NCI-H524 treated with DMSO at 0.1 percent for 48 hours (cell line): ENCODE results near the gene SH3PXD2A.
"Not testable (repeated sequence)": the region's sequence is repeated elsewhere in the genome, so short reads cannot be mapped to it uniquely, and the experiment has no call there.

ENCODE experiments used
- DNase-seq: peaks from one replicate; lab custom pipeline; 2025; lab: John Stamatoyannopoulos, UW

The SH3PXD2A gene

DNA sequence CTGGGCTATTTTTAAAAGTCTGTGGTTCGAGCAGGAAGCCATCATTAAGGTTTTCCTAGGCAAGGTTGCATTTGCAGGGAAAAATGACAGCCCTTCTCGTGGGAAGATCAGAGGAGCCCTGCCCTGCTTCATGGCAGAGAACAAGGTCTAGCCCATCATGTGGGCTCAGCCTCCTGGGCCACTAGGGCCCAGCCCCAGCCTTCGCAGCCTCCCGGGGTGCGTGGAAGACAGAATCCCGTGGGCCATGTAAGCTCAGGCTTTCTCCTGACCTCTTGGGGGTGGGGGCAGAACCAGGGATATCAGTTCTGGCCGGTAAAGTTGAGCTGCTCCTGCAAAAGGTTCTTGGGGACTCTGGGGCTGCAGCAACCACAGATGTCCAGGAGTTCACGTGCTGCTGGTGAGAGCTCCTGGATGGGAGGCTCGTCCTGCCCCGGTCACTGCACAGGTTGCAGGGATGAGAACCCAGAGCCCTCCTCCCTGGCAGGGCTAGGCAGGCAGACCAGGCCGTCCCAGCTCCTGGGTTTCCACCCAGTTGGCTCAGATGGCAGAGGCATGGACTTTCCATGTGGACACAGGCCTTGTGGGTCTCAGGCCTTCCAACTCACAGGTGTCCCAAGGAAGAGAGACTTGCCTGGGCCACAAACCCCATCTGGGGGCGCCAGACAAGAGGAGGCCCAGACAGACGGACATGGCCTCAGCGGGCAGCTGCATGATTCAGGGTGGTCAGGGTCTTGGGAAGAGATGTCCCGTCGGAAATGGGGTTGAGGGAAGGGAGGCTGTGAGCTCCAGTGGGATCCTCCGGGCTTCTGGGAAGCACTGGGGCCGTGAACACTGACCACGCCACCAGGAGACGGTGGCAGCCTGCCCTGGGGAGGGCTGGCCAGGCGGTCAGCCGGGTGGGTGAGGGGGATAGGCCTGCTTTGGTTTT is 235.7 kb downstream of the SH3PXD2A start:
- no peak for DNase-seq

DNA sequence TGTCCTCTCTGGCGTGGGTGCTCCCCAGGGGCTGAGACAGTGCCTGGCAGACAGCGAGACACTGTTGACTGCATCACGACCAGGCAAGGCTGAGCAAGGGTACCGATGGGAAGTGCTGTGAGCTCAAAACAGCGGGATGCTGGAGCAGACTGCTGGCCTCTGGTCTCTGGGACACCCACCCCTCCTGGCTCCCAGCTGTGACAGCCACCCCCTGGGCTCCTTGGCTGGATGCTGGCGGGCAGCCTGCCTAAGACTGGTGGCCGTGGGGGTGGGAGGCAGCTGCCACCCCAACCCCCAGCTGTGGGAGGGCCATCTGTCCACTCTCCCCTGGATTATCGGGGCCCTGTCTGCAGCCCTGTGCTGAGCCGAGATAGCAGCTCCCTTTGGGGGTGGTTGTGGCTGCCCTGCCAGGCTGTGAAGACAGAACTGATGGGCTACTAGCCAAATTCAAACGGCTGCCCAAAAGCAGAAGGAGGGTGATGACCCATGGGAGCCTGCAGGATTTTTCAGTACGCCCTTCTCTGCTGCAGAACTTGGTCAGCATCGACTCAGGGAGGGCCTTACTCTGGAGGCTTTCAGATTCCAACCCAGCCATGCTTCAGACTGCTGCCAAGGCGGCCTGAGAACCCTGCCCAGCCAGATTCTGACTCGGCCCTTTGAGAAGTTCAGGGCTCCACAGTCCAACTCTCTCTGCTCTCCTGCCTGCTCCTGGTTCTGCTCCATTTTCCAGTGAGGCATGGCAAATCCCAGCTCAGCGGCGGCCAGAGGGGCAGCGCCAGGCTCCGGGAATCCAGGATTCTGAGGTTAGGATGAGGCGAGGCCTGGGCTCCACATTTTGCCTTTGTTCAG is 236.6 kb downstream of the SH3PXD2A start:
- DNase-seq: no peak

DNA sequence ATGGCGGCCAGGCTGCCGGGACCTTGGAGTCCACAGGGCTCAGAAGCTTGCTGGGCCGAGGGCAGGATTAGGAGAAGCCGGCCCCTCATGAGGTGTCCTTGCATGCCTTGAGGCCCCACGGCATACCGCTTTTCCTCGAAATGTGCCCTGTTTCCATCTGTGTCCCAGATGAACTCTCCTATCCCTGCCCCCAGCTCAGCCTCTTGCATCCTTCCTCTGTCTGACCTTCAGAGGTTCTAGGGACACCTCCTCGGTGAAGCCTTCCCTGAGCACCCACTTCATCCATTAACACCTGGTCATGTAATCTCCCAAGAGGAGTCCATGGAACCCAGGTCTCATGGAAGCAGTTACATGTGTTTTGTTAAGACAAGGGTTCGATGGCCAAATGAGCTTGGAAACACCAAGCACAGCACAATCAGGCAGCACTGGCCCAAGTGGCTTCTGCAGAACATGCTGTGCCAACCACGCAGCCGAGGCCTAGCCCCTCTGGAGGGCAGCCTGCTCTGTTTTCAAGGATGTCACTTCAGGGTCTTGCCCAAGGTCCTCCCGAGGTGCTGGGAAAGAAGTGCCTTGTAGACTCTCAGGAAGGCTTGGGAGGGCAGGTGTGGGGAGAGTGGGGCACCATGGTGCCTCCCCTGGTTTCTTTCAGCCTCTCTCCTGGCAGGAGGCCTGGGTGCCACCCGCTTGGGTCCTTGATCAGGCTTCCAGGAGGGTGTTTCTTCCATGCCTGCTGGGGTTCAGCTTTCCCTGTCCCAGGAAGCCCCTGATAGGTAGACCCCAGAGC is 237.6 kb downstream of the SH3PXD2A start:
- no peak for DNase-seq

DNA sequence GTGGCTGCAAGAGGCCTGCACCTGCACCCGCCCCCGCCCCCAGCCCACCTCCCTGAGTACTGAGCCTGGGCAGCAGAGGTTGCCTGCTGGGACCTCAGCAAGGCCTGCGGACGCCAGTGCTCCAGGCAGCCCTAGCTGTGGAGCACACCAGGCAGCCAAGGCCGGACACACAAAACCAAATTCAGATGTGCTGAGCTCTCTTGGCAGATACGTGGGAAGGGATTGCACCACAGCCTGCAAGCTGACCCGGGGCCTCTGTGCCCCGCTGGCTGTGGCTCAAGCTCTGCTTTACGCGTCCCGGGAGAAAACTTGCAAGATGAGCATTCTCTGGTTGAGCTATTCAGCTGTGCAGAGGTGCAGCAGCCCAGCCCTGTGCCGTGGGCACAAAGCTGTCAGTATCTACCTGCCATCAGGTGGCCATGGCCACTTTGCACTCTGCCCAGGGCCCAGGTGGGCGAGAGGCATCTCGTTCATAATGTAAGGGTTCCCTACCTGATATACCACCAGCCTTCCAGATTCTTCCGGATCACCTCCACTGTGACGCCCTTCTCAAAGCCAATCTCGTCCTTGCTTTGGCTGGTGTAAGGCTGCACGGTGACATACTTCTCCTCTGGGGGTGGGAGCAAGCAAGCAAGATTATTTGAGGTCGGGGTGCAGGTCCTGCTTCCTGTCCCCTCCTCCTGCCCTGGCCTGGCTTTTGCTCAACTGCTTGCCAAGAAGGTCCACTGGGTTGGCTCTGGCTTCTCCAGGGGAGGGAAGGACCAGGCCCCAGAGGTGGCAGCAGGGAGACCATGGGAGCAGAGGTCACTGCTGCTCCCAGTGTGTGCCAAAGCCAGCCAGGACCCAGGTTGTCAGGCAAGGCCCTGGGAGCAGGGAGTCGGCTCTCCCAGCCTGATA is 238.4 kb downstream of the SH3PXD2A start:
- no peak for DNase-seq

DNA sequence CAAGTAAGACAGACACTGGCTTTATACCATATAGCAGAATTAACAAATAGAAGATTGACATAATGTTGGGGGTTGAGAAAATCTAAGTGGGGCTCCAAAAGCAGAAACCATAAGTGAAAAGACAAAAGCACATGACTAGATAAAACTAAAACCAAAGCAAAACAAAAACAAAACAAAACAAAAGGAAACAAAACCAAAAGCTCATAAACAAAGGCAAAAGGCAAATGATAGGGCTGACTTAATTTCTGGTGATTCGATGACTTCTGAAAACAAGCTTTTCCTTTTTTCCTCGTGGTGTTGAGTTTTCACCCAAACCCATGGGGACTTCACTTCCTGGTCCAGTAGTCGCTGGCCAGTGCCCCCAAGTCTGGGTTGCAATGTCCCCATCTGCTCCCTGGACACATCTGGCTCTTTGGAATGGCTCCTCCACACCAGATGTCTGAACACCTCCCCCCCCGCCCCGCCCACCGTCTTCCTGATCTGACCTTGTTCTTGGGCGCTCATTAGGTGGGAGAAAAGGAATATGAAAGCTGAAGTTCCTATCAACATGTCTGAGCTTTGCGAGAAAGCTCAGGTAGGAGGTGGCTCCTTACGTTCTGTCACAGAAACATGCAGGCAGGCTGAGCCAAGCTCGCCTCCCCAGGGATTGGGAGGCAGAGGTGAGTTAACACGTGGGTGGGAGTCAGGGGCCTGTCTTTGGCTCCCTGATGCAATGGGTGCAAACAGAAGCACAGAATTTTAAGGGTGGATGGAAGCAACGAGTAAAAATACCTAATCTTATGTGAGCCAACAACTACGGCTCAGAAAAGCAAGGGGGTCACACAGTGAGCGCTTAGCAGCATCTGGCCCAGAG is 240.8 kb downstream of the SH3PXD2A start:
- no peak for DNase-seq

DNA sequence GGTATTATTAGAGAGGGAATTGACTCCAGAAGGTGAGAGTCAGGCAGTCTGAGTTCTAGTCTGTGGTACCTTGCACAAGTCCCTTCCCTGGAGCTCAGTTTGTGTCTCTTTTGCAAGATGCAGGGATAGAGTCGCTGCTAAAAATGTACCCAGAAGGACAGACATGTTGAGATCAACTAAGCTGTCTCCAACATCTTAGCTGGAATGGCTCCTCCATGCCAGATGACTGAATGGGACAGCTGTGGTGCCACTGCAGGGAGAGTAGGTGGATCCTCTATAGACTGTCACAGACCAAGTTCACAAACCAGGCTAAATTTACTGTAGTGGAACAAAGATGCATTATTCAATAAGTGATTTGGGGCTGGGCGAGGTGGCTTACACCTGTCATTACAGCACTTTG is 241.8 kb downstream of the SH3PXD2A start:
- no peak for DNase-seq

DNA sequence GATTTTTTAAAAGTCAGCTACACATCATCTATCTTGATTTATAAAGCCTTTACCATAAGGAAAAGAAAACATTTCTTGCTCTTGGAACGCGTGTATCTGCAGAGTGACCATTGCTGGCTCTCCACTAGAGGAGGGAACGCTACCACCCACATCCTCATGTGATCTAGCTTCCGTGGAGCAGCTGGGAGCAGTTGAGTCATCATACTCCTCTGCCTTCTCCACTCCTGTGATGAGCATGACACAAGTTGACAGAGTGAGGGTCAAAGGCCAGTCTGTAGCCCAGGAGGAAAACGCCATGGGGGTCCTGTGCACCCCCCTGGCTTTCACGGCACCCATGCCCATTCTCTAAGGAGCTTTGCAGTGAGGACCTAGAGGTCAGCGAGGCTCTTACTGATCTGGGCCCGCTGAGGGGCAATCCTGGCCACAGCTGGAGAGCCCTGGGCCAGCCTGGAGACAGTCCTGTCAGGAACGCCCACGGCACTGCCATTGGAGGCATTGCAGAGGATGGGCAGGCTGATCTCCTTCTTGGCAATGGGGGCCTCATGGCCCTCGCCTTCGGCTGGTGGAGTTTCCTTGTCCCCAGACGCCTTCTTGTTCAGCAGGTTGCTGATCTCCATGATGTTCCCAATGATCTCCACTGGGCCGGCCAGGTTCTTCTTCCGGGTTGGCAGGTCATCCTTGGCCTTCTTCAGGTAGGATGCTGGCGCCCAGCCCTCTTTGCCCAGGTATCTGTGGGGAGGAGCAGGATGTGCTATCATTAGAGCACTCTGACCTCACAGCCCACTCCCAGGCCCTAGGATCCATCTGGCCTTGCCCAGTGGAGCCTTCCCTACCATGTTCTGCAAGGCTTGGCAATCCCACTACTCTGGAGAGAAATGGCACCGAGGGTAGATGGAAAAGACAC is 242.7 kb downstream of the SH3PXD2A start:
- DNase-seq: no peak

DNA sequence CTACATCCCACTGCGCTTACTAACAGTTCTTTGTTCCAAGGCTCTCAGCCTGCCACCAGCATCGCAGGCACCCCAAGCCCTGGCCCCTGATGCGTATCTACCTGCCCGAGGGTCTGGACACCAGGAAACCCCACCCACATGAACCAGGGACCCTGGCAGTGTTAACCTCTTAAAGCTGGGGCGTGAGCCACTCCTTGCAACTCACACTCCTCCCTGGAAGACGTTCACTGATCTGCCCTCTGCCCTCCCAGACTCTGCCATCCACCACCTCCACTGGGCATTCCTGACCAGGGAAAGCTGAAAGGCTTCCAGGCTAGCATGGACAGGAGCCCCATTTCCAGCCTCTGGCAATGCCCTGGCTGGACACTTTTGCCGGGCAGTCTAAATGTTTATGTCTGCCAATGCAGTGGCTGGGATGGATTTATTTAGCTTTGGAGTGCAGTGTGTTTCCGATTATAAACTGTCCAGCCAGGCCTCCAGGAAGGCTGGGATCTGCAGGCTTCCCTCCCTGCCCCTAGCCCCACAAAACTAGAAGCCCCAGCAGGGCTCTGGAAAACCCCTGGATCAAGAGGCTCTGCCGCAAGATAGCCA is 244.4 kb downstream of the SH3PXD2A start:
- no peak for DNase-seq

DNA sequence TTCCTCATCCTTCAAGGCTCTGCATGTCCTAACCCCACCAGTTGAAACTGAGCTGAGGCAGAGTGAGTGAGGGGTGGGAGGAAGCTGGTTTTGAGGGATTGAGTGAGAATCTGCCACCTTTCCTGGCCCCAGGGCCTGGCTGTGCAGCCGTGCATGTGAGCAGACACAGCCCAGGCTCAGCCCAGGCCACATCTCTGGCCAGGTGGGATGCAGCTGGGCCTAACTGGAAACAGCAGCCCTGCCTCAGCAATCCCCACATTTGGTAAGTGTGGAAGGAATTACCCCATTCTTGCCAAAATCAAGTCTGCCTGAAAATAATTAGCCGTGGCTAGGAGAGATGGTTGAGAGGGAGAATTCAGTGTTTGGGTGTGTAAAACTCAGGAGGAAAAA is 245.3 kb downstream of the SH3PXD2A start:
- DNase-seq: no peak

DNA sequence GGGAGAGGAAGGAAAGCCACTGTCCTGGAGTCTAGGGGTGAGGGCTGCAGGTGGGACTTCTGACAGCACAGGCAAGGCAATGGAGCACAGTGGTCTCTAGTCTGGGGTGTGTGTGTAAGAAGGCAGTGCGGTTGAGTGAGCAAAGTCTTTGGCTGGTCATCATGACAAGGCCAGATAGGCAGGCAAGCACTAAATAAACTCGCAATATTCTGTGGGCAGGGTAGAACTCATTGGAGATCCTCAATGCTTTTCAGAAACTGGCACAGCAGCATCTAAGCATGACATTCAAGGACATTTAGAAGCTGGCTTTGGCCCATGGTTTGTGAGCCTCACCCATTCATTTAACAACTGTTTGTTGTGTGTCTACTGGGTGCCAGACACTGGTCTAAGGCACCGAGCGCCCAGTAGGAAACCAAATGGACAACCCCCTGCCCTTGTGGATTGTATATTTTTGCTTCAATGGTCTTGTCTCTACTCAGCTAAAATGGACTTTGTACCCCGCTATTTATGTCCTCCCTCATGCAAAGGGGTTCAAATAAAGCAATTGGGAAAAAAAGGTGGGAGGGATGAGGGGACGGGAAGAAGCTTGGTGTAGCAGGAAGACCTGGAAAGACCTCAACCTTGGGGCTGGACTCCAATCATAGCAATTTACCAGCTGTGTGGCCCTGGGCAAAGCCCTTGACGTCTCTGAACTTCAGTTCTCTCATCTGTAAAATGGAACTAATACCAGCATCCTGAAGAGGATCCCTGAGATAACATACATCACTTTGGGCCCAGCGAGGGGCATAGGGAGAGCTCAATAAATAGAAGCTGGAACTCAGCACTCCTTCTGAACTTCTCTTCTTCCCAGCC is 245.9 kb downstream of the SH3PXD2A start:
- no peak for DNase-seq

DNA sequence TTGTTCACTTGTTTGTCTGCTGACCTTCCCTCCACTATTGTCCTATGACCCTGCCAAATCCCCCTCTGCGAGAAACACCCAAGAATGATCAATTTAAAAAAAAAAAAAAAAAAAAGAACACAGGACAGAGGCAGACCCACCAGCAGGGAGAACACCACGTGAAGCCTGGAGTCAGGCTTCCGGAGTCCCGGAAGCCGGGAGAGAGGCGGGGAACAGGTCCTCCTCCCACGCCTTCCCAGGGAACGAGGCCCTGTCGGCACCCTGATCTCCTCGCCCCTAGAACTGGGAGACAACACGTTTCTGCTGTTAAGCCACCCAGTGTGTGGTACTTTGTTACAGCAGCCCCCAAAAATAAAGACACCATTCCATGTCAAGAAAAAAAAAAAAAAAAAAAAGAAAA is 247.3 kb downstream of the SH3PXD2A start:
- DNase-seq: not testable (repeated sequence)

DNA sequence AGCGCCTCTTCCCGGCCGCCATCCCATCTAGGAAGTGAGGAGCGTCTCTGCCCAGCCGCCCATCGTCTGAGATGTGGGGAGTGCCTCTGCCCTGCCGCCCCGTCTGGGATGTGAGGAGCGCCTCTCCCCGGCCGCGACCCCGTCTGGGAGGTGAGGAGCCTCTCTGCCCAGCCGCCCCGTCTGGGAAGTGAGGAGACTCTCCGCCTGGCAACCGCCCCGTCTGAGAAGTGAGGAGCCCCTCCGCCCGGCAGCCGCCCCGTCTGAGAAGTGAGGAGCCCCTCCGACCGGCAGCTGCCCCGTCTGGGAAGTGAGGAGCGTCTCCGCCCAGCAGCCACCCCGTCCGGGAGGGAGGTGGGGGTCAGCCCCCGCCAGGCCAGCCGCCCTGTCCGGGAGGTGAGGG is 248.3 kb downstream of the SH3PXD2A start:
- not testable (repeated sequence) for DNase-seq

DNA sequence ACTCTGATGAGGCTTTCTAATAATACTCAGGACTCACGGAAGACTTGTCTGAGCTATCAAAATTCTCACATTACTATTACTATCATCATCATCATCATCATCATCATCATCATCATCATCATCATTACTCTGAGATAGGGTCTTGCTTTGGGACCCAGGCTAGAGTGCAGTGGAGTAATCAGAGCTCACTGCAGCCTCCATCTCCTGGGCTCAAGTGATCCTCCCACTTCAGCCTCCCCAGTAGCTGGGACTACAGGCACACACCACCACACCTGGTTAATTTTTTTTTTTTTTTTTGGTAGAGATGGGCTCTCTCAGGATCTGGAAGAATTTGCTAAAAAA is 249.3 kb downstream of the SH3PXD2A start:
- not testable (repeated sequence) for DNase-seq

DNA sequence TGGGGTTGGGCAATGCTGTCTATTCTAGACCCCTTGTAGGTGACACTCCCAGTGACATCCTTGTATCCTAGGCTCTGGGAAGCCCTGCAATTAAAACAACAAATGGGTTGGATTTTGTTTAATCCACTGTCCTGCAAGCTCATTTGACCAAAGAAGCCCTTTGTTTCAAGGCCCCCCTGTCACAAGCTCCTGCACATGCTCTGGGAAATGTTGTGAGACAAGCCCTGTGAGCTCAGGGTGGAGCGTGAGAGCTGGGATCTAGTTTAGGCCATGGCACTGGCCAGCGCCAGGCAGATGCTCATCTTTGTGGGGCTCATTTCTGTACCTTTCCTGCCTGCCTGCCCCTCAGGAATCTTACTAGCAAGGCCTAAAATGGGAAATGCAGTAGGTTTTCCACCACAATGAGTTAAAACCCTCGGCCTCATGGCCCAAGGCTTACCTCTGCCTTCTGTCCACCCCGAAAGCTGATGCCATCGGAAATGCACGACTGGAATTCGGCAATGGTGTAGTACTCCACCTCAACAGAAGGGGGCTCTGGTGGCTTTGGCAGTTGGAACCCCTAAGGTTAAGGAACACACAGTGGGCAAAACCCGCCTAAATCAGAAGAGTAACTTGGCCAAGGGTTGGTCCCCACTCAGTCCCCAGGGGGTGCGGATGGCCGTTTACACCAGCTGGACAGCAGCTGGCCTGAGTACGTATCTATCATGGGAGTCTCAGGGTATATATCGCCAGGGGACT is 249.8 kb downstream of the SH3PXD2A start:
- no peak for DNase-seq

DNA sequence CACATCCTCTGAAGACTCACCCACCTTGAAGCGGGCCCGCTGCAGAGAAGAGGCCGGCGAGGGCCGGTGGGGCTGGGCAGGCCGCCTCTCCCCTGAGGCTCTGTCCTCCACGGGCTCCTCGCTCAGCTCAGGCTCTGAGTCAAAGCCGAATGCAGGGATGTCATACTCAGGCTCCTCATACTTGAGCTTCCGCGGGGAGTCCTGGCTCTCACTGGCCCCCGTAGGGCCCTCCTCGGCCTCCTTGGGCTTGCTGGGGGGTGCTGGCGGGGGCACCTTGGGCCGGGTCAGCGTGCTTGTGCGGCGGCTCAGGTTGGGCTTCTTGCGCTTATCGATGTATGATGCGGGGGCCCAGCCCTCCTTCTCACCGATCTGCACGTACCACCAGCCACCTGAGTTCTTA is 252.0 kb downstream of the SH3PXD2A start:
- DNase-seq: no peak

DNA sequence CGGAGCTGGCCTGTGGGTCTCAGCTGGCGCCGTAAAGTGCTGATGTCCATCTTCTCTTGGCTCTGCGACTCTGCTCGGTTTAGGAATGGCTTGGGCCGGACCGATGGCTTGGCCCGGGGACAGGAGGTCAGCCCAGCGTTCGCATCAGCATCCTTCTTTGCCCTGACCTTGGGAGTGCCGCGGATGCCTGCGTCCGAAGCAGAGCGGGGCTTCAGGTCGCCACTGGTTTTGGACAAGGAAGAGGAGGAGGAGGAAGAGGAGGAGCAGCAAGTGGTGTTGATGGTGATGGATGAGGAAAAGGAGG is 252.6 kb downstream of the SH3PXD2A start:
- no peak for DNase-seq
